G401.6 (cell line): ENCODE measurements around the gene MIPOL1.

Experiments
- FAIRE-seq: peaks from 2 replicates; lab custom pipeline; 2012; peaks lifted over from hg19 to GRCh38; lab: Jason Lieb, UNC

MIPOL1 gene

GRCh38 chr14:37466003-37466622 is 268.4 kb downstream of the MIPOL1 start:
- FAIRE-seq = no peak

DNA sequence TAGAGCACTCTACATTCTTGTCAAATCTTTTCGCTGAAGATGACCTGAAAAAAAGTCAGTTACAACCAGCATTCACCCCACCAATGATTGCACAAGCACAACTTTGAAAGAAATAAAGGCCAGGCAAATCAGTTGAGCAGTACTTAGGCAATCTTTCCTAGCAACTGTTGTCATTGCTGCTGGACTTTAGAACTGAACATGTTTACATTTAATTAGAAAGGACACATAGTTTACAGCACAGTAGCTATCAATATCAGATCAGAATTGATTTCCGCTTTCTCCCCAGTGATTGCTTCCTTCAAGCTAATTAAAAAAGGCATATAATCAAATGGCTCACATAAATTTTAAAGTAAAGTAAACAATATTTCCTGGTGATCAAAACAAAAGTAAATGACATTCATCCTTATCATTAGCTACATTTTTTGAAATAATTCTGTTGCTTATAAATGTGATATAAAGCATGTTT is 268.9 kb downstream of the MIPOL1 start:
- FAIRE-seq = no peak

- FAIRE-seq = no peak
Measured at GRCh38 chr14:37469650-37470049, 271.9 kb downstream of the MIPOL1 start.

DNA sequence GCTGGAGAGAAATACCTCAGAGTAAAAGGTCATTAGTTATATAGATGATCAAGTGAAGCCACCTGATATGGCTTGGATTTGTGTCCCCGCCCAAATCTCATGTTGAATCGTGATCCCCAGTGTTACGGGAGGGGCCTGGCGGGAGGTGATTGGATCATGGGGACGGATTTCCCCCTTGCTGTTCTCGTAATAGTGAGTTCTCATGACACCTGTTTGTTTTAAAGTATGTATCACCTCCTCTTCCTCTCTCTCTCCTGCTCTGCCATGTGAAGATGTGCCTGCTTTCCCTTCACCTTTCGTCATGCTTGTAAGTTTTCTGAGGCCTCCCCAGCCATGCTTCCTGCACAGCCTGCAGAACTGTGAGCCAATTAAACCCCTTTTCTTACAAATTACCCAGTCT is 272.5 kb downstream of the MIPOL1 start:
- FAIRE-seq = no peak

GRCh38 chr14:37472906-37473305 is 275.2 kb downstream of the MIPOL1 start:
- no peak for FAIRE-seq

DNA sequence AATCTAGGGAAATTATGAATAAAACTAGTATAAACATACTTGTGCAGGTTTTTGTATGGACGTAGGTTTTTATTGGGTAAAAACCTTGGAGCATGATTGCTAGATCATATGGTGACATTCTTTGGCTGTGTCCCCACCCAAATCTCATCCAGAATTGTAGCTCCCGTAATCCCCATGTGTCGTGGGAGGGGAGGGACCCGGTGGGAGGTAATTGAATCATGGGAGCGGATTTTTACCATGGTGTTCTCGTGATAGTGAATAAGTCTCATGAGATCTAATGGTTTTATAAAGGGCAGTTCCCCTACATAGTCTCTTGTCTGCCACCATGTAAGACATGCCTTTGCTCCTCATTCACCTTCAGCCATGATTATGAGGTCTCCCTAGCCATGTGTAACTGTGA is 276.5 kb downstream of the MIPOL1 start:
- FAIRE-seq = no peak

GRCh38 chr14:37480446-37481290 is 282.9 kb downstream of the MIPOL1 start:
- no peak for FAIRE-seq

- FAIRE-seq = no peak
Measured at GRCh38 chr14:37482428-37482827, 284.7 kb downstream of the MIPOL1 start.

GRCh38 chr14:37483672-37484071 is 285.9 kb downstream of the MIPOL1 start:
- no peak for FAIRE-seq

- no peak for FAIRE-seq
Measured at GRCh38 chr14:37490607-37491006, 292.9 kb downstream of the MIPOL1 start.

DNA sequence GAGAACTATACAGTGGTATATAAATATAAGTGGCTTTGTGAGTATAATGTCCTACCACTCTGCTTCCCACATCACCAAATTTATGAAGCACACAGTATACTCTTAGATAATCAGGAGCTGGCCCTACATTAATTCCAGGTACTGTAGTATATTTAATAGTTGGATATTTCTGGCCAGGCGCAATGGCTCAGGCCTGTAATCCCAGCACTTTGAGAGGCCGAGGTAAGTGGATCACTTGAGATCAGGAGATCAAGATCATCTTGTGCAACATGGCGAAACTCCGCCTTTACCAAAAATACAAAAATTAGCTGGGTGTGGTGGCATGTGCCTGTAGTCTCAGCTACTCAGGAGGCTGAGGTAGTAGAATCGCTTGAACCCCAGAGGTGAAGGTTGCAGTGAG is 293.3 kb downstream of the MIPOL1 start:
- no peak for FAIRE-seq

GRCh38 chr14:37493606-37494005 is 295.9 kb downstream of the MIPOL1 start:
- FAIRE-seq = no peak

DNA sequence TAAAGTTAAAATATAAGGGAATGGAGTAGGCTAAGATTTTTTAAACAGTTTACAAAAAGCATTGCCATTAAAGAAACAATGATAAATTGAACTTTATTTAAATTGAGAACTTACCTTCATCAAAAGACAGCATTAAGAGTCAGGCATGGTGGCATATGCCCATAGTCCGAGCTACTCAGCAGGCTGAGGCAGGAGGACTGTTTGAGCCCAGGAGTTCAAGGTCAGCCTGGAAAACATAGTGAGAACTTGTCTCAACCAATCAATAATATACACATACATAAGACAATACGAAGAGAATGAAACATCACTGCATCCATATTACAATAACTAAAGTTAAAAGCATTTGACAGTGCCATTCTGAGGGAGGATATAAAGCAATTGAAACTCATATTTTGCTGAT is 299.7 kb downstream of the MIPOL1 start:
- FAIRE-seq = no peak

DNA sequence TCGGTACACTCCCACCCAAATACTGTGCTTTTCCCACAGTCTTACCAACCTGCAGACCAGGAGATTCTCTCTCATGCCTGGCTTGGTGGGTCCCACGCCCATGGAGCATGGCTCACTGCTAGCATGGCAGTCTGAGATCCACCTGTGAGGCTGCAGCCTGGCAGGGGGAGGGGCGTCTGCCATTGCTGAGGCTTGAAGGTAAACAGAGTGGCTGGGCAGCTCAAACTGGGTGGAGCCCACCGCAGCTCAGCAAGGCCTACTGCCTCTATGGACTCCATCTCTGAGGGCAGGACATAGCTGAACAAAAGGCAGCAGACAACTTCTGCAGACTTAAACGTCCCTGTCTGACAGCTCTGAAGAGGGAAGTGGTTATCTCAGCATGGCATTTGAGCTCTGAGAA is 304.1 kb downstream of the MIPOL1 start:
- no peak for FAIRE-seq

- no peak for FAIRE-seq
Measured at GRCh38 chr14:37508503-37508902, 310.8 kb downstream of the MIPOL1 start.

GRCh38 chr14:37512173-37512572 is 314.4 kb downstream of the MIPOL1 start:
- FAIRE-seq = no peak

DNA sequence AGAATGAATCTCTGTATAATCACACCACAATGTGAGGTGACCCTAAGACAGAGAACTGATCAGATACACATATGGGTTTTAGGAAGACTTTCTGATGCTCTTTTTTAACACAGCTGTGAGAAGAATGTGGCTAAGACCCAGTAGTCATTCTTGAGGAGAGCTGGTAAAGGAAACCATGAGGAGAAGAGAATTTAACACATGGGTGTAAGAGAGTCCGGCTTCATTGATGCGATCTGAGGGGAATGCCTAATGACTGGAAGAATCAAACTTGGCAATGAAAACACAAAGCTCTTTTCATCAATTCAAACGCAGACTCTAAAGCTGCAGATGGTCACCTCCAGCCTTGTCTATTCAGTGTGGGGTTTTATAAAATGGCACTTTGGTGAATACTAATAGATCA is 318.0 kb downstream of the MIPOL1 start:
- no peak for FAIRE-seq

GRCh38 chr14:37526994-37527393 is 329.3 kb downstream of the MIPOL1 start:
- FAIRE-seq = no peak

DNA sequence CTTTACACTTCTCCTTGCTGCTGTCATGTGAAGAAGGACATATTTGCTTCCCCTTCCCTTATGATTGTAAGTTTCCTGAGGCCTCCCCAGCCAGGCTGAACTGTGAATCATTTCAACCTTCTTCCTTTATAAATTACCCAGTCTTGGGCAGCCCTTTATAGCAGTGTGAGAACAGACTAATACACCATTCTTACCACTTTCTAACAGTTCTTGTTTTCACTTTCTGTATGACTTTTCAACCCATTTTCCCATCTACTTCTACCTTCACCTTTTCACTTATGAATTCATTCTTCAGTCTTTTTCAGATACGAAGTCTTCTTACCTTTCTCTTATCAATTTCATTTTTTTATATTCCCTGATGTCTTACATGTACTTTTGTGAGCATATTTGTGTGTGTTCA is 342.3 kb downstream of the MIPOL1 start:
- FAIRE-seq = no peak

- no peak for FAIRE-seq
Measured at GRCh38 chr14:37544407-37544806, 346.7 kb downstream of the MIPOL1 start.

DNA sequence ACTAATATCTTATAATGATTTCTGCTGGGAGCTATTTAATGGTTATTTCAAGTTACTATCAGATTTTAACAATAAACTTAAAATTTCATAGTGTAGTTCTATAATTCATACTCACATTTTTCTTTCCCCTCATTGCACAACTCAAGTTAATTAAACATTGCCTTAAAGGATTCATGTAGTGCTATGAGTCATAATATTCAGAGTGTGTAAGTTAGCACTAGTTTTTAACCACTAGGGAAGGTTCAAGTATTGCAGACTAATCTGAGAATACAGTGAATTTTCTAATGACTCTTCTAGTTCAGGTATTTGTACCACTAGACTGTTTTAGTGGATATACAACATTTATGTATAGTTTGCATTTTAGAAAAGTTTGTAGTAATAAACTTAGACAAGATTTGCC is 347.4 kb downstream of the MIPOL1 start:
- no peak for FAIRE-seq

- FAIRE-seq = no peak
Measured at GRCh38 chr14:37546621-37547447, 349.1 kb downstream of the MIPOL1 start.

DNA sequence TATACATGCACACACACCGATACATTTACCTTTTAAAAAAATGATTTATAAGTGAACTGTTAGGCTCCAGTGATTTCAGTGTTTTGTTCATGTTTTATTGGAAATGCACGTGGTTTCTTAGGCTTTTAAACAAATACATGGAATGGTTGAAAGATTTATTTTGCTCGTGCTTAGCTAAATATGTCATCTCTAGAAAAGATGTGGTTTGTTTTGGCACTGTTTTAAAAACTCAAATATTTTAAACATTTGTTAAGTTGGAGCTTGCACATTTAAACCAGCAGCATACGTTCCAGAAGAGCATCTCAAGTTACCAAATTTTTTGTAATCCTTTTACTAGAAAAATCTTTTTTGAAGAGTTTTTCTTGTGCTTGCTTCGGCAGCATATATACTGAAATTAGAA is 352.8 kb downstream of the MIPOL1 start:
- FAIRE-seq = no peak
